ENCODE data around the gene TVP23C. TPM values are rescaled to one million over a fixed set of nuclear protein-coding genes. Genes with fewer than 3 reads are reported as not detected.

TVP23C gene
- total RNA-seq, 2 donors from 2014 or later, result 19.5 to 26.5 TPM

GRCh38 chr17:15479703-15480102 is 83.6 kb downstream of the TVP23C start:
- H3K27ac Mint-ChIP-seq, result no peak overlapping the region
- no peaks in the 10 kb centered on the region for H3K36me3 Mint-ChIP-seq (ENCODE audit: insufficient read depth in 2 of 2)
- ATAC-seq (replicated peaks in 1 of 2) (no peak), DNase-seq (no peak)
- no peaks in the 10 kb centered on the region for H3K9me3 Mint-ChIP-seq
- no peaks in the 10 kb centered on the region for H3K27me3 Mint-ChIP-seq (ENCODE audit: low read depth)
- H3K4me3 Mint-ChIP-seq, result no peak overlapping the region
- H3K4me1 Mint-ChIP-seq (ENCODE audit: low read depth), result no peaks in the 10 kb centered on the region

DNA sequence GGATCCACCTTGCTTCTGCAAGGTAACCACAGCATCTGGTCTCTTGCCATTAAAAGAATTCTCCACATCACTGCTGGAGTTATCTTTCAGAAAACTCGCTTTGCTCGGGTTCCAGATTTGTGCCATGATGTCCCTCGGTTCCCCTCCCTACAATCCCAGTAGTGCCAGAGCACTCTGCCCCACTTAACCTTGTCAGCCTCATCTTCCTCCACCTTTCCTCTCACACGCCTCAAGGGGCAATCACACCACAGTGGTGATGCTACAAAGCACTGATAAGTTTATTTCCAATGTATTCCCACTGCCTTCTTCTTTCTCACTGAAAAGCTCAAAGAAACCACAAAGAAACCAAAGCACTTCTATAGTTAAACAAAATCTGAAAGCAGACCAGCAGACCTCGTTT is 84.4 kb downstream of the TVP23C start:
- Mint-ChIP-seq H3K27me3 (ENCODE audit: low read depth) (no peaks in the 10 kb centered on the region), H3K4me1 (ENCODE audit: low read depth) (no peaks in the 10 kb centered on the region), H3K27ac (no peak overlapping the region), H3K36me3 (ENCODE audit: insufficient read depth in 2 of 2) (no peaks in the 10 kb centered on the region), H3K9me3 (no peaks in the 10 kb centered on the region), H3K4me3 (no peak overlapping the region)
- DNase-seq (no peak), ATAC-seq (replicated peaks in 1 of 2) (no peak)

GRCh38 chr17:15475631-15476354 is 87.5 kb downstream of the TVP23C start:
- DNase-seq (no peak), ATAC-seq (replicated peaks in 1 of 2) (no peak)
- H3K27ac Mint-ChIP-seq, result no peak overlapping the region
- no peaks in the 10 kb centered on the region for H3K9me3 Mint-ChIP-seq
- H3K4me3 Mint-ChIP-seq, result no peak overlapping the region
- H3K27me3 Mint-ChIP-seq (ENCODE audit: low read depth), result no peaks in the 10 kb centered on the region
- no peaks in the 10 kb centered on the region for H3K4me1 Mint-ChIP-seq (ENCODE audit: low read depth)
- H3K36me3 Mint-ChIP-seq (ENCODE audit: insufficient read depth in 2 of 2), result no peaks in the 10 kb centered on the region

DNA sequence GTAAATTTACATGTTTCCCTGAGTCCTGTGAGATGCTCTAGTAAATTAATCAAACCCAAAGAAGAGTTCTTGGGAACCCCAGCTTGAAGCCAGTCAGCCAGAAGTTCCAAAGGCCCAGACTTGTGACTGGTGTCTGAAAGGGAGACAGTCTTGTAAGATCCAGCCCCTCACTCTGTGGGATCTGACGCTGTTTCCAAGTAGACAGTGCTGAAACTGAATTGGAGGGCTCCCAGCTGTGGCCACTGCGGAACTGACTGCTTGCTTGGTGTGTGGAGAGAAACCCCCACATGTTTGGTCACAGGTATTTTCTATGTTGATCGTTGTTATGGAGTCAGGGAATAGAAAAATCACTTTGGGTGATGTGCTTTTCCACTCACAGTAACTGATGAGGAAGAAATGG is 90.4 kb downstream of the TVP23C start:
- Mint-ChIP-seq H3K27ac (no peak overlapping the region), H3K9me3 (no peaks in the 10 kb centered on the region), H3K4me3 (no peak overlapping the region), H3K4me1 (ENCODE audit: low read depth) (no peaks in the 10 kb centered on the region), H3K36me3 (ENCODE audit: insufficient read depth in 2 of 2) (no peaks in the 10 kb centered on the region), H3K27me3 (ENCODE audit: low read depth) (no peaks in the 10 kb centered on the region)
- no peak for ATAC-seq (replicated peaks in 1 of 2)
- no peak for DNase-seq

GRCh38 chr17:15470536-15470935 is 92.7 kb downstream of the TVP23C start:
- ATAC-seq (replicated peaks in 1 of 2) (no peak), DNase-seq (no peak)
- Mint-ChIP-seq H3K36me3 (ENCODE audit: insufficient read depth in 2 of 2) (no peaks in the 10 kb centered on the region), H3K4me3 (no peak overlapping the region), H3K9me3 (no peaks in the 10 kb centered on the region), H3K4me1 (ENCODE audit: low read depth) (no peaks in the 10 kb centered on the region), H3K27ac (no peak overlapping the region), H3K27me3 (ENCODE audit: low read depth) (no peaks in the 10 kb centered on the region)

- no peak overlapping the region for H3K4me3 Mint-ChIP-seq
- H3K36me3 Mint-ChIP-seq (ENCODE audit: insufficient read depth in 2 of 2), result no peaks in the 10 kb centered on the region
- no peak overlapping the region for H3K27ac Mint-ChIP-seq
- H3K9me3 Mint-ChIP-seq, result no peaks in the 10 kb centered on the region
- no peaks in the 10 kb centered on the region for H3K4me1 Mint-ChIP-seq (ENCODE audit: low read depth)
- DNase-seq (no peak), ATAC-seq (replicated peaks in 1 of 2) (no peak)
- H3K27me3 Mint-ChIP-seq (ENCODE audit: low read depth), result no peaks in the 10 kb centered on the region
Measured at GRCh38 chr17:15469260-15469659, 94.0 kb downstream of the TVP23C start.

DNA sequence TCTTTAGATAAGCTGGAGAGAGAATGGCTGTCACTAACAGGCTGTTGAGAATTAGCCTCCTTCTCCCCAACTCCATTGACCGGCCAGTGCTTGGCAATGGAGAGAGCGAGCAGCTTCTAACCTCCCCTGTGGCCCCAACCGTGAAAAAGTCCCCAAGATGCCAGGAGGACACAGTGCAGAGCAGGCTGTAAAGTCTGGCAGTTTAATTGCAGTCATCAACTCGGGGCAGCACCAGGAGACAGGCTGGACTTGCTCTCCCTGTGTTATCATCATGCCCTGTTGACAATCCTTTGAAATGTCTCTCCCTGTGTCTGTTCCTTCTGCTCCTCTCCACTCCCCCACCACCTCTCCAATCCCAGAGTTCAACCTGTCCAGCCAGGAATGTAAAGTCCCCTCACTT is 95.2 kb downstream of the TVP23C start:
- Mint-ChIP-seq H3K36me3 (ENCODE audit: insufficient read depth in 2 of 2) (no peaks in the 10 kb centered on the region), H3K27ac (no peak overlapping the region), H3K4me3 (no peak overlapping the region), H3K9me3 (no peaks in the 10 kb centered on the region), H3K27me3 (ENCODE audit: low read depth) (no peaks in the 10 kb centered on the region), H3K4me1 (ENCODE audit: low read depth) (no peaks in the 10 kb centered on the region)
- DNase-seq, result no peak
- ATAC-seq (replicated peaks in 1 of 2), result no peak

- H3K36me3 Mint-ChIP-seq (ENCODE audit: insufficient read depth in 2 of 2), result no peaks in the 10 kb centered on the region
- ATAC-seq (replicated peaks in 1 of 2), result no peak
- H3K27ac Mint-ChIP-seq, result no peak within 1 kb of the TSS
- DNase-seq, result no peak
- H3K4me1 Mint-ChIP-seq (ENCODE audit: low read depth), result no peaks in the 10 kb centered on the region
- H3K4me3 Mint-ChIP-seq, result no peak within 1 kb of the TSS
- H3K27me3 Mint-ChIP-seq (ENCODE audit: low read depth), result no peaks in the 10 kb centered on the region
- peaks cover 0 to 2% of the 10 kb centered on the region in 2 donors for H3K9me3 Mint-ChIP-seq
Measured at GRCh38 chr17:15467592-15467991, 95.7 kb downstream of the TVP23C start, which contains the start of gene CDRT4. Gene CDRT4 (minus strand): TSS chr17:15467621. CDS start chr17:15440238, 27,383 bp downstream.

DNA sequence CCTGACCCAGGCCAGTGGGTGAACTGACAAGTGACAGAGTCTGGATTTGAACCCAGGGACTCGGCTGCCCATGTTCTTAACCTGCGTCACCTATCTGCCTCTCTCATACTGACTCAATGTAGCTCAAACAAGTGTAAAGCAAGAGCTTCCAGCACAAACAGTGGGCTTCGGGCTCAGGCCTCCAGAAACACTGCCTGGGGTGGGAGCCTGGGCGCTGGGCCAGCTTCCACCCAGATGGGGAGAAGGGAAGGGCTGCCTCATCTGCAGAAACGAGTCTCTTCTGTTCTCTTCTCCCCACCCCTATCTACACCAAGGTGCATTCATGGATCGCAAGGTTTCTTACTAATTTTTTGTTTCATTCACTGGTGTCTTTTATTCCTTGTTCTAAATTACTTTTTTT is 97.2 kb downstream of the TVP23C start:
- ATAC-seq (replicated peaks in 1 of 2) (no peak), DNase-seq (no peak)
- H3K27me3 Mint-ChIP-seq (ENCODE audit: low read depth), result no peaks in the 10 kb centered on the region
- no peak overlapping the region for H3K4me3 Mint-ChIP-seq
- no peak overlapping the region for H3K27ac Mint-ChIP-seq
- peaks cover 0 to 4% of the 10 kb centered on the region in 2 donors for H3K9me3 Mint-ChIP-seq
- no peaks in the 10 kb centered on the region for H3K36me3 Mint-ChIP-seq (ENCODE audit: insufficient read depth in 2 of 2)
- no peaks in the 10 kb centered on the region for H3K4me1 Mint-ChIP-seq (ENCODE audit: low read depth)

DNA sequence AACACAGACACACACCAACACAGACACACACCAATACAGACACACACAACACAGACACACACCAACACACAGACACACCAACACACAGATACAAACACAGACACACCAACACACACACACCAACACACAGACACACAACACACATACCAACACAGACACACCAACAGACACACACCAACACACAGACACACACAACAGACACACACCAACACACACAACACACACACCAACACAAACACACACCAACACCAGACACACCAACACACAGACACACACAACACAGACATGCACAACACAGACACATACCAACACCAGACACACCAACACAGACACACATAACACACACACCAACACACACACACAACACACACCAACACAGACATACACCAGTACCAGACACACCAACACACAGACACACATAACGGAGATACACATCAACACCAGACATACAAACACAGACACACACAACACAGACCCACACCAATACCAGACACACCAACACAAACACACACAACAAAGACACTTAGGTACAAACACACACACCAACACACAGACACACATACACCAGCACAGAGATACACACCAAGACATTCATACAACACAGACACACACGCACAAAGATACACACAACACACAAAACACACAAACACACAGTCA is 98.1 kb downstream of the TVP23C start:
- no peak for DNase-seq
- Mint-ChIP-seq H3K27ac (no peak overlapping the region), H3K4me1 (ENCODE audit: low read depth) (no peaks in the 10 kb centered on the region), H3K27me3 (ENCODE audit: low read depth) (no peaks in the 10 kb centered on the region), H3K36me3 (ENCODE audit: insufficient read depth in 2 of 2) (no peaks in the 10 kb centered on the region), H3K9me3 (peaks cover 0 to 4% of the 10 kb centered on the region in 2 donors), H3K4me3 (no peak overlapping the region)
- ATAC-seq (replicated peaks in 1 of 2), result no peak

- ATAC-seq (replicated peaks in 1 of 2) (no peak), DNase-seq (no peak)
- Mint-ChIP-seq H3K36me3 (ENCODE audit: insufficient read depth in 2 of 2) (peaks cover 0 to 2% of the 10 kb centered on the region in 2 donors), H3K4me3 (no peak overlapping the region), H3K27me3 (ENCODE audit: low read depth) (no peaks in the 10 kb centered on the region), H3K27ac (no peak overlapping the region), H3K9me3 (peaks cover 0 to 4% of the 10 kb centered on the region in 2 donors), H3K4me1 (ENCODE audit: low read depth) (no peaks in the 10 kb centered on the region)
Measured at GRCh38 chr17:15464231-15464985, 98.9 kb downstream of the TVP23C start.

GRCh38 chr17:15462976-15463772 is 100.1 kb downstream of the TVP23C start:
- Mint-ChIP-seq H3K4me1 (ENCODE audit: low read depth) (no peaks in the 10 kb centered on the region), H3K27ac (no peak overlapping the region), H3K36me3 (ENCODE audit: insufficient read depth in 2 of 2) (peaks cover 0 to 2% of the 10 kb centered on the region in 2 donors), H3K4me3 (no peak overlapping the region), H3K27me3 (ENCODE audit: low read depth) (no peaks in the 10 kb centered on the region), H3K9me3 (peaks cover 0 to 4% of the 10 kb centered on the region in 2 donors)
- ATAC-seq (replicated peaks in 1 of 2) (no peak), DNase-seq (no peak)

- Mint-ChIP-seq H3K9me3 (peaks cover 6 to 9% of the 10 kb centered on the region in 2 donors), H3K27ac (no peak overlapping the region), H3K4me1 (ENCODE audit: low read depth) (no peaks in the 10 kb centered on the region), H3K27me3 (ENCODE audit: low read depth) (no peaks in the 10 kb centered on the region), H3K36me3 (ENCODE audit: insufficient read depth in 2 of 2) (peaks cover 7 to 10% of the 10 kb centered on the region in 2 donors), H3K4me3 (no peak overlapping the region)
- ATAC-seq (replicated peaks in 1 of 2), result no peak
- no peak for DNase-seq
Measured at GRCh38 chr17:15457723-15458094, 105.6 kb downstream of the TVP23C start.

Data from activated T-cell treated with anti-CD3 and anti-CD28 coated beads, Interleukin-2, amount 50 U/mL, for 72 hours (primary cell).